GM19397 (cell line): ENCODE measurements around the gene RYR1.
"Not testable (repeated sequence)": the region's sequence is repeated elsewhere in the genome, so short reads cannot be mapped to it uniquely, and the experiment has no call there.

Source experiments
- ATAC-seq: cut with Tn5 transposase; IDR thresholded peaks from one replicate; pipeline ENCODE4 v1.9.1; 2021; ENCODE audit warnings: mild to moderate bottlenecking, moderate library complexity; ENCODE audit not compliant: unreplicated experiment

RYR1 gene

GRCh38 chr19:38602856-38603255, 169.4 kb downstream of the RYR1 start:
- not testable (repeated sequence) for ATAC-seq

DNA sequence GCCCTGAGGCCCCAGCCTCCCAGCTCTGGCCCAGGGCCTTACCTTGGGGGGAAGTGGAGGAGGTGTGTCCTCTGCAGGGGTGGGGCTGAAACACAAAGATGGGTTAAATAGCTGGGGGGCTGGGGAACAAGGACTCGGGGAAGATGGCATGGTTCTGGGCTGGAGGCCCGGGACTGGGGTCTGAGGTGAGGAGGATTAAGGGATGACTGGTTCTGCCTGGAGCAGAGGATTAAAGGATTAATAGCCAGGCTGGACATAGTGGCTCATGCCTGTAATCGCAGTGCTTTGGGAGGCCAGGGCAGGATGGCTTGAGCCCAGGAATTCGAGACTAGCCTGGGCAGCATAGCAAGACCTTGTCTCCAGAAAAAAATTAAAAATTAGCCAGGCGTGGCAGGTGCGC, 172.6 kb downstream of the RYR1 start:
- ATAC-seq, result no peak

DNA sequence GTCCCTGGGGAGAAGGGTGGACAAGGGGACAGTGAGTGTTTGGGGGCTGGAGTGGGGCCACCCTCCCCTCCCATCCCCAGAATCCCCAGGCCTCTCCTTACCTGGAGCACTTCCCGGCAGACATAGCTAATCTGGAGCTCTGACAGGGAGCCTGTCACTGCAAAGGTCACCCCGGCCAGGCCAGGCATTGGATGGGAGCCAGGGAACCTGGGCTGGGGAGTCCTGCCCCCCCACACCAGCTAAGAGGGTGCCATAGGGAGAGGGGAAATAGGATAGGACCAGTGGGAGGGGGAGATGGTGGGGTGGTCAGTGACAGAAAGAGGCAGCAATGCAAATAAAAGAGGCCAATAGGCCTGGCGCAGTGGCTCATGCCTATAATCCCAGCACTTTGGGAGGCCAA, 180.8 kb downstream of the RYR1 start:
- no peak for ATAC-seq

- no peak for ATAC-seq
Observed at GRCh38 chr19:38615007-38615581, 181.6 kb downstream of the RYR1 start.

DNA sequence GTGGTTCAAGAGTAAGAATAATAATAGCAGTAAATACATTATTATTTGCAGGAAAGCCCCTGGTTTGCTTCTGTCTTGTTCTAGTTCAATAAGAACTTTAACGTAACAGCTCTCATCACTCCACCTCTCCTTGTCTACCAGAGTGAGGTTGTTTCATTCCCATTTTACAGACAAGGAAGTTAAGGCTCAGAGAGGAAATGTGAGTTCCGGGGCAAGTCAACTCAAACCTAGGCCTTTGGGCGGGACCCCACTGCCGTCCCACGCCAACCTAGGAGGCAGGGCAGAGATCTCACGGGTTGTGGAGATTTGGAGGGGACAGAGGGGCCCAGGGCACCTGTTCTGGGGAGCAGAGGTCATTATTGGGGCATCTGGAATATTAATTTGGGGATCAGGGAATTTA, 182.8 kb downstream of the RYR1 start:
- ATAC-seq, result no peak

DNA sequence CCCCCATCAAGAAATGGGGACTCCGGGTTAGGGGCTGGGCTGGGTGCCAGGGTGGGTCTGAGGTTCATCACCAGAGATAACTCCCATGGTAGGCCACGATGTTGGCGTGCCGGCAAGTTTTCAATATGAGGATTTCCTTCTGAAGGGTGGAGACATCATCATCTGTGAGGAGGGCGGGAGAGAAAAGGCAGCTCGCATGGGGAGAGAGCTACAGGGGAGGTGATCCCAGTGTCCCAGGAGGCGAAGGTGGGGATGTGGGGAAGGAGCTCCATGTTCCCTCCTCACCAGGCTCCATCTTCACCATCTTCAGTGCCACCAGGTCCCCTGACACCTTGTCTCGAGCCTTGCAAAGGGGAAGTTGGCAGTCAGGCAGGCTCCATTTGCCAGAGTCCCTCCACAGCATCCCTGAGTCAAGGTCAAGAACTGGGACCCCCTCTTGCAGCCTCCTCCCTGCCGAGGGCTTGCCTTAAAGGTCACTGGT, 183.8 kb downstream of the RYR1 start:
- no peak for ATAC-seq

GRCh38 chr19:38617764-38618589, 184.5 kb downstream of the RYR1 start, which contains the start of gene MAP4K1:
Gene MAP4K1, minus strand, starts transcription at chr19:38617953. Its CDS starts 58 bp downstream, at chr19:38617895.
- peak; percentile 65 for ATAC-seq

GRCh38 chr19:38618590-38619360, 185.3 kb downstream of the RYR1 start, which contains the start of gene EIF3K:
Gene EIF3K, plus strand, starts transcription at chr19:38619188. Its CDS starts 81 bp downstream, at chr19:38619269.
- ATAC-seq, result peak; percentile 41

DNA sequence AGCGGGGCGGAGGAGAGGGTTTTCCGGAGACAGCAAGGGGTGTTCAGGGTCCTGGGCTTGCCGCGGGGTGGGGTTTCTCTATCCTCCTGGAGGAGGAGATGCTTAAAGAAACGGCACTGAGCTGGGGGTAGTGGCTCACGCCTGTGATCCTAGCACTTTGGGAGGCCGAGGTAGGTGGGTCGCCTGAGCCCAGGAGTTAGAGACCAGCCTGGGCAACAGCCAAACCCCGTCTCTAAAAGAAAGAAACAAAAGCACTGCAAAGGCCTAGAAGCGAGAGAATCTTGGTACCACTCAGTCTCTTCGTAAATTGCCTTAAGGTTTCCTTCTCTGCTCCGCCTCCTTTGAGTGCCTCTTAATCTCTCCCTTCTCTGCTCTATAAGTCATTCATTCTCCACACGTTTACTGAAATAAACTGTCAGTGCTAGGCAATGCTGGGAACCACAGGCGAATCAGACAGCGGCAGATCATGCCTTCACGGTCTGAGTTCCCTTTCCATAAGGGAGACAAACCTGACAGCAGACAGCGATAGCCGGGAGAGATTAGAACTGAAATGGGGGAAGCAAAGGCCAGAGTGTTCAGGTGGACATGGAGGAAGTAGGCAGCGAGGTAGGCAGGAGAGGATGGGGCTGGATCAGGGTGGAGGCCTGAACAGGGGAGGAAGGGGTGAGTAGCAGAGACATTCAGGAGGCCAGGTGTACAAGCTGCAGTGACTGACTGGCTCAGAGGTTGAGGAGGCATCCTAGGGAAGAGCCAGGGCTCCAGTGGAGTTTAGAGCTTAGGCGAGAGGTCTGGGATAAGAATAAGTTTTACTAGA, 186.1 kb downstream of the RYR1 start:
- ATAC-seq, result no peak

- no peak for ATAC-seq
Observed at GRCh38 chr19:38624822-38625221, 191.3 kb downstream of the RYR1 start.

DNA sequence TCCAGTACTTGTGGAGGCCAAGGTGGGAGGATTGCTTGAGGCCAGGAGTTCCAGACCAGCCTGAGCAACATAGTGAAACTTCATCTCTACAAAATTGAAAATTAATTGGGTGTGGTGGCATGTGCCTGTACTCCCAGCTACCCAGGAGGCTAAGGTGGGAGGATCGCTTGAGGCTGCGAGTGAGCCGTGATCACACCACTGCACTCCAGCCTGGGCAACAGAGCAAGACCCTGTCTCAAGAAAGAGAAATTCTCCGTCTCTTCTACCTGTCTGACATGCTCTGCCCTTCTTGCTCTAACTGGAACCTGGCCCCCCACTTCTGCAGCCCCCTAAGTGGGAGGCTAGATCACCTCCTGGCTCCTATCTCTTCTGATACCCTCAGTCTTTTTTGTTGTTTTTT, 192.9 kb downstream of the RYR1 start:
- no peak for ATAC-seq

- no peak for ATAC-seq
Observed at GRCh38 chr19:38629568-38629967, 196.1 kb downstream of the RYR1 start.

DNA sequence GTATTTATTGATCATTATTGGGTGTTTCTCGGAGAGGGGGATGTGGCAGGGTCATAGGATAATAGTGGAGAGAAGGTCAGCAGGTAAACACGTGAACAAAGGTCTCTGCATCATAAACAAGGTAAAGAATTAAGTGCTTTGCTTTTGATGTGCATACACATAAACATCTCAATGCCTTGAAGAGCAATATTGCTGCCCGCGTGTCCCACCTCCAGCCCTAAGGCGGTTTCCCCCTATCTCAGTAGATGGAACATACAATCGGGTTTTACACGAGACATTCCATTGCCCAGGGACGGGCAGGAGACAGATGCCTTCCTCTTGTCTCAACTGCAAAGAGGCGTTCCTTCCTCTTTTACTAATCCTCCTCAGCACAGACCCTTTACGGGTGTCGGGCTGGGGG, 197.8 kb downstream of the RYR1 start:
- not testable (repeated sequence) for ATAC-seq

DNA sequence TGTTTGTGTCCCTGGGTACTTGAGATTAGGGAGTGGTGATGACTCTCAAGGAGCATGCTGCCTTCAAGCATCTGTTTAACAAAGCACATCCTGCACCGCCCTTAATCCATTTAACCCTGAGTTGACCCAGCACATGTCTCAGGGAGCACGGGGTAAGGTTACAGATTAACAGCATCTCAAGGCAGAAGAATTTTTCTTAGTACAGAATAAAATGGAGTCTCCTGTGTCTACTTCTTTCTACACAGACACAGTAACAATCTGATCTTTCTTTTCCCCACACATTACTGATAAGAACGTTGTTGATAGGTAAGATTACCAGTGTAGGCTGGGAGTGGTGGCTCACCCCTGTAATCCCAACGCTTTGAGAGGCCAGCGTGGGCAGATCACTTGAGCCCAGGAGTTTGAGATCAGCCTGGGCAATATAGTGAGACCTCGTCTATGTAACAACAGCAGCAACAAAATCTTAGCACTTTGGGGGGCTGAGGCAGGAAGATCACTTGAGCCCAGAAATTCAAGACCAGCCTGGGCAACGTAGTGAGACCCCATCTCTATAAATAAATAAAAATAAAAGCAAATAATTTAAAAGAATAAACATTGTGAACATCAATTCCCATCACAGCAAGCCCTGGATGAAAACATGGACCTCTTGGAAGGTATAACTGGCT, 198.5 kb downstream of the RYR1 start:
- not testable (repeated sequence) for ATAC-seq

DNA sequence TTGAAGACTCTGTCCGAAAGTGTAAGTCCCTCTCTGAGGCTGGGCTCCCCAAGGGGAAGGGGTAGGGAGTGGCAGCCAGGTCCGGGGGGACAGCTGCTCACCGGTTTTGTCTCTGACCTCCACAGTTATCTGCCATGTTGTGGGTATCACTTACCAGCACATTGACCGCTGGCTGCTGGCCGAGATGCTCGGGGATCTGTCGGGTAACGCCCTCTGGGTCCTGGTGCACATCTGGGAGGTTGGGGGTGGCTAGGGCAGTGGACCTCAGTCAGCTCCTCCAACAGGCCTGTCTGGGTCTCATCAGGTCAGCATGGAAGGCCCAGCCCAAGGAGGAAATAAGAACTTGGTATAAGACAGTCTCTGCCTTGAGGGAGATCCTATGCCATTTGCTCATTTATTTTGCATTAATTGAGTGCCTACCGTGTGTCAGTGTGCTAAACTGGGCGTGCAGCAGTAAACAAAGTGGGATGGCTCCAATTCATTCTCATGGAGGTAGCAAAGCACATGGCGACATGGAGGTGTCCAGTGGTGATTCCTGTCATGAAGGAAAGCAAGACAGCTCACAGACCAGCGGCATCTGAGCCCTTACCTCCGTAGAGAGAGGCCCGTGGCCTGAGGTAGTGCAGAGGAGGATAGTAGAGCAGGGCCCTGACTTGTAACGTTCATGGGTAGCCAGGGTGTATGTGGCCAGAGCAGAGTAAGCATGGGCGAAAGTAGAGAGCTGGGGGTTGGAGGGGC, 199.2 kb downstream of the RYR1 start:
- no peak for ATAC-seq

GRCh38 chr19:38634757-38635482, 201.4 kb downstream of the RYR1 start:
- no peak for ATAC-seq

- ATAC-seq, result no peak
Observed at GRCh38 chr19:38635483-38636399, 202.2 kb downstream of the RYR1 start.
